Chondrocyte (in vitro differentiated cells): ENCODE results near the gene DNAJC1. TPM values are rescaled to one million over a fixed set of nuclear protein-coding genes. Genes with fewer than 3 reads are reported as not detected.
A peak's percentile ranks its signal among the peaks of the same experiment; 100 is the strongest.

ENCODE experiments used
- DNase-seq: peaks from one replicate; pipeline ENCODE4 v3.0.0; 2021; ENCODE audit warnings: mixed read lengths, low spot score
- H3K27ac Mint-ChIP-seq: one replicate; pipeline ENCODE4 v1.8.0; 2021; ENCODE audit warnings: mild to moderate bottlenecking, moderate library complexity, mixed read lengths; ENCODE audit not compliant: unreplicated experiment
- H3K27me3 Mint-ChIP-seq: 2 replicates; pipeline ENCODE4 v1.8.0; 2021; ENCODE audit warnings: low read depth, mixed read lengths
- H3K36me3 Mint-ChIP-seq: 2 replicates; pipeline ENCODE4 v1.8.0; 2021; ENCODE audit warnings: low read depth, mixed read lengths
- H3K4me1 Mint-ChIP-seq: 2 replicates; pipeline ENCODE4 v1.8.0; 2021; ENCODE audit warnings: low read depth, mild to moderate bottlenecking, mixed read lengths
- H3K4me3 Mint-ChIP-seq: one replicate; pipeline ENCODE4 v1.8.0; 2021; ENCODE audit warnings: mild to moderate bottlenecking, moderate library complexity, mixed read lengths; ENCODE audit not compliant: unreplicated experiment
- H3K9me3 Mint-ChIP-seq: 2 replicates; pipeline ENCODE4 v1.8.0; 2021; ENCODE audit warnings: low read depth, mixed read lengths
- CTCF ChIP-seq: fragments of 200-600 bp; sonication (generic); IDR thresholded peaks from 2 replicates; pipeline ENCODE4 v1.5.0; 2021; ENCODE audit warnings: antibody characterized with exemption, mild to moderate bottlenecking, moderate library complexity
- total RNA-seq: library from RNA; stranded (reverse); gene quantifications from 3 replicates; pipeline ENCODE4 v1.2.1, GENCODE V29; 2021

Gene DNAJC1
- total RNA-seq, 1 donor from 2014 or later: 45.1 TPM

GRCh38 chr10:21980691-21981090, 22.8 kb downstream of the DNAJC1 start:
- H3K4me3 Mint-ChIP-seq: no peak overlapping the region
- H3K36me3 Mint-ChIP-seq: no peaks in the 10 kb centered on the region
- H3K4me1 Mint-ChIP-seq: peaks cover 39% of the 10 kb centered on the region
- no peaks in the 10 kb centered on the region for H3K9me3 Mint-ChIP-seq
- DNase-seq: no peak
- no peak for TF ChIP-seq CTCF
- H3K27me3 Mint-ChIP-seq: no peaks in the 10 kb centered on the region
- H3K27ac Mint-ChIP-seq: no peak overlapping the region

DNA sequence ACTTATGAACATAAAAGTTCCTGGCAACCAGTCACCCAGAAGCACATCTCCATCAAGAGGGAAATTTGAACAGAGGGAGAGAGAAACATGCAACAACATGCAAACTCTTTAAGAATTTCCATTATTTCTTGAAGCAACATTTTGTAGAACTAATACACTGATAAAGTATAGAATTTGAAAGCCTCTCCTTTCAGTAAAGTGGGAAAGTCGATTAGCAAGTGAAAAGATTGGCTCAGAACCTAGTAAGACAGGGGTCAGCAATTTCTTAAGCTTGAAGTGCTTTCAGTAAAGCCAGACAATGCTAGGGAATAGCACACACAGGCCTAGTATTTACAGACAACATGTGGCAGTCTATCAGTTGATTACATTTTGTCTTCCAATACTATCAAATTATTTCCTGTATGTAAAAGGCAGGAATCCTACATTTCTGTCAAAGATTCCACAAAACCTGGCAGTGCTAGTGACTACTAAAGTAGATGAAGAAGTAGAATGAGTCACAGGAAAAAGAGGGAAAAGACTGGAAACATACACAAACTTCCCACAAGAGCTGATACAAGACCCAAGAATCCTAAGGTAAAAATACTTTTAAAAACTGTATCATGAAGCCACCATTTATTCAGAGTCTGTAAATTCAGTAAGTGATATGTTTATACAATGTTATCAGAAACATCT, 25.2 kb downstream of the DNAJC1 start:
- H3K27ac Mint-ChIP-seq: peak overlapping the region; percentile 4
- peaks cover 36% of the 10 kb centered on the region for H3K4me1 Mint-ChIP-seq
- DNase-seq: no peak
- no peak for TF ChIP-seq CTCF
- H3K36me3 Mint-ChIP-seq: no peaks in the 10 kb centered on the region
- H3K27me3 Mint-ChIP-seq: no peaks in the 10 kb centered on the region
- H3K4me3 Mint-ChIP-seq: no peak overlapping the region
- no peaks in the 10 kb centered on the region for H3K9me3 Mint-ChIP-seq

DNA sequence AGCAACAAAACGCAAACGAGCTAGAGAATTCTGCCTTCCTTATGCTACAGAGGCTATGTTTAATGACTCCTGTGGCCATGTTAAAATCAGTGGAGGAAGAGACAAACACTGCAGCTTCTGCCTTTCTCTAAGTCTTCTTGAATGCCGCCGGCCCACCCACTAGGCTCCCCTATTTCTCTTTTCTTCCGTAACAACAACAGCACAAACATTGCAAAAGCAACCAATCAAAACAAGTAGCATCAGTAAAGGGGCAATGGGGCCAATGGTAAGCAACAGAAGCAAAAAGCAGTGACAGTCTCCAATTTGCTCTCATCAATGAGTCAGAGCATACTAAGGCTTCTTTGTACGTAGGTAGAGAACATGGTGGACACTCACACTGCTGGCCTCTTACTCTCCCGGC, 26.8 kb downstream of the DNAJC1 start:
- H3K27ac Mint-ChIP-seq: no peak overlapping the region

GRCh38 chr10:21976280-21976679, 27.2 kb downstream of the DNAJC1 start:
- Mint-ChIP-seq H3K4me3 (no peak overlapping the region), H3K27me3 (no peaks in the 10 kb centered on the region), H3K27ac (no peak overlapping the region), H3K36me3 (no peaks in the 10 kb centered on the region), H3K9me3 (no peaks in the 10 kb centered on the region), H3K4me1 (peaks cover 38% of the 10 kb centered on the region)
- no peak for DNase-seq
- TF ChIP-seq CTCF: no peak

More for the DNA sequence above, 26.8 kb downstream of the DNAJC1 start:
- Mint-ChIP-seq H3K9me3 (no peaks in the 10 kb centered on the region), H3K36me3 (no peaks in the 10 kb centered on the region), H3K4me1 (peaks cover 38% of the 10 kb centered on the region), H3K27me3 (no peaks in the 10 kb centered on the region), H3K4me3 (no peak overlapping the region)
- DNase-seq: no peak
- no peak for TF ChIP-seq CTCF

GRCh38 chr10:21975378-21975990, 28.0 kb downstream of the DNAJC1 start:
- no peak overlapping the region for H3K4me3 Mint-ChIP-seq
- no peaks in the 10 kb centered on the region for H3K36me3 Mint-ChIP-seq
- TF ChIP-seq CTCF: no peak
- H3K27ac Mint-ChIP-seq: no peak overlapping the region
- H3K27me3 Mint-ChIP-seq: no peaks in the 10 kb centered on the region
- H3K4me1 Mint-ChIP-seq: peaks cover 33% of the 10 kb centered on the region
- no peaks in the 10 kb centered on the region for H3K9me3 Mint-ChIP-seq
- no peak for DNase-seq
